Dendritic cell treated with granulocyte-macrophage colony-stimulating factor and Interleukin-4, amounts not matched to agents 40 ng/mL and 50 ng/mL, for 4 days (primary cell): ENCODE results near the gene ADO.

ENCODE experiments used
- H3K27ac Mint-ChIP-seq: one replicate; pipeline ENCODE4 v1.8.0; 2022; ENCODE audit warnings: mild to moderate bottlenecking, mixed read lengths
- H3K27me3 Mint-ChIP-seq: one replicate; pipeline ENCODE4 v1.8.0; 2022; ENCODE audit warnings: mild to moderate bottlenecking, mixed read lengths
- H3K36me3 Mint-ChIP-seq: one replicate; pipeline ENCODE4 v1.8.0; 2022; ENCODE audit warnings: low read depth, mixed read lengths
- H3K4me1 Mint-ChIP-seq: one replicate; pipeline ENCODE4 v1.8.0; 2022; ENCODE audit warnings: low read depth, mixed read lengths
- H3K4me3 Mint-ChIP-seq: one replicate; pipeline ENCODE4 v1.8.0; 2022; ENCODE audit warnings: mild to moderate bottlenecking, moderate library complexity, mixed read lengths
- H3K9me3 Mint-ChIP-seq: one replicate; pipeline ENCODE4 v1.8.0; 2022; ENCODE audit warnings: mixed read lengths
- intact Hi-C: fragments of 100-400 bp; cut with micrococcal nuclease; formaldehyde crosslinking; loops from one replicate; pipeline ENCODE4 v1.15.0; 2022

ADO gene

DNA sequence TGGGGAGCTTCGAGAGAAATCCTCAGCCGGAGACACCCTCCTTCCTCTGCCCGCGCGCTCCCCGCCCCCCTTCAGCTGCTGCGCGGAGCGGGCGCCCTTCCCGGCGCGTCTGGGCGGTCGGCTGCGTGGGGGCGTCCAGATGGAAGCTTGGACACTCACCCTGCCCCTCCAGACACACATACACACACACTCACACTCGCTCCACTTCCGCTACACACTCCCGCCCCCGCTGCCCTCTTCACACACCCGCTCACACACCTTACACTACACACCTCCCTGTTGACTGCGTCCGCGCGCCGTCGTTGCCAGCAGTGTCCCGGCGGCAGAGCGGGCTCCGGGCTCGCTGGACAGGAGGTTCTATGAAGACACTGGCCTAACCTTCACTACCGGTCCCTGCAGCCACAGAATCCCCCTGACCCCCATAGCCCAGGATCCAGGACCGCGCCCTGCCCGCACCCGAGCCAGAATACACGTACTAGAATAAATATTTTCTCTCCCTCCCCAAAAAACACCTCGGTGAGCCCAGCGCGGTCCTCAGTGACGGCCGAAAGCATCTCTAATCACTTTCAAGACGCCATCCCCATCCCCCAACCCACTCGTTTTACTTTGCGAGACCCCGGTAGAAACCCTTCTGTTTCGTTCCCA is 12.7 kb downstream of the ADO start:
- intact Hi-C loops: loop anchor here (5.0 to 10.0 kb wide), 4 partner anchors 225 to 448 kb away; no protein-coding TSS in a partner anchor
- H3K36me3 Mint-ChIP-seq: peaks cover 56% of the 10 kb centered on the region
- peak overlapping the region; percentile 98 for H3K27ac Mint-ChIP-seq
- H3K4me3 Mint-ChIP-seq: peak overlapping the region; percentile 98
- no peaks in the 10 kb centered on the region for H3K9me3 Mint-ChIP-seq
- peaks cover 19% of the 10 kb centered on the region for H3K27me3 Mint-ChIP-seq
- H3K4me1 Mint-ChIP-seq: peaks cover 54% of the 10 kb centered on the region

DNA sequence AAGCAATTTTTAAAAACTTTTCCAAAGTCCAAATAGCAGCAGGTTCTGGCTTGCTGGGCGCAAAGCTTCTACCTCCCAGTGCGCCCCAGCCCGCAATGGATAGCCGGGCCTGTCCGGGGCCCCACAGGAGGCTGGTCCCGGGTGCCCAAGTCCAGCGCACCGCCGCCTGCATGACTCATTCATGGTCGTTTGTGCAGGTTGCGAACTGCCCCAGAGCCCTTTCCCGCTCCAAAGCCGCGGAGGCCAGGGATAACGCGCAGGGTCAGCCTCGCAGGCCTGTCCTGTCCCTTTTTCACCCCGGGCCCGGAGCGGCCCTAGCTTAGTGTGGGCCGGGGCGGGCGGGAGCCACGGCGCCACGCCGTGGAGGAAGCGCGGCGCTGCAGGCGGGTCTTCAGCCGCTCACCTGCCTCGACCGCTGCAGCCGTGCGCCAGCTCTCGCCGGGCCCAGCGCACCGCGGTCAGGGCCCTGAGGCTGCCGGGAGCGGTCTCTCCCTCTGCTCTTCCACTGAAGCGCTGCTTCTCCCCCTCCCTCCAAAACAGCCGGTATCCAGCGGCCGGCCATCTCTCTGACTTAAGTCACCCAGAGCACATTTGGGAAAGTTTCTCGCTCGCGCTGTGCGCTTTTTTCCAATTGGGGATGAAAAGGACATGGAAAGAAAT is 13.4 kb downstream of the ADO start:
- Mint-ChIP-seq H3K4me1 (peaks cover 48% of the 10 kb centered on the region), H3K27ac (peak overlapping the region; percentile 98), H3K4me3 (peak overlapping the region; percentile 98), H3K9me3 (no peaks in the 10 kb centered on the region), H3K36me3 (peaks cover 50% of the 10 kb centered on the region), H3K27me3 (peaks cover 23% of the 10 kb centered on the region)
- intact Hi-C loops: loop anchor here (2.0 to 10.0 kb wide), 5 partner anchors 207 to 447 kb away; no protein-coding TSS in a partner anchor

DNA sequence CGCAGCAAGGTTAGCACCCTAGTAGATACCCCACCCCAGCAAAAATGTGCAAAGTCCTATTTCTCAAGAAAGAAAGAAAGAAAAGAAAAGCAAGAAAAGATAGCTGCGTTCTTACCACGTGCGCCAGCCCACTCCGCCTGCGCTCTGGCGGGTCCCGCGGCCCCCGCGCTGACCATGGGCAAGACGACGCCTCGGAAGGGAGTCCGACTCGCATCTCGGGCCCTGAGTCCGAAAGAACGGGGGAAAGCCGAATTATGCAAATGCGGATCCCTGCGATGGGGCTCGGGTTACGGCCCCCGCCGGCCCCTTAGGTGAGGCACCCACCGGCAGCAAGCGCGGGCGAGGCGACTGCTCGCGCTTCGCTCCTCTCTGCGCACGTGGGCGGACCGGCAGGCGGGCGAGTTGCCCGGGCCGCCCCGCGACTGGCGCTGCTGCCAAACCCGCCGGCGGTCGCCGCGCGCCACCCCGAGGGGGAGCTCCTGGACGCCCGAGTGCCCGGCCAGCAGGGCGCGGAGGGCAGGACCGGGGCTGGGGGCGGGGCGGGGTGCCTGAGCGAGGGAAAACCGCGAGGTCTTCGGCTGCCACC is 14.0 kb downstream of the ADO start:
- H3K4me1 Mint-ChIP-seq: peaks cover 42% of the 10 kb centered on the region
- intact Hi-C loops: loop anchor here (2.0 to 10.0 kb wide), 5 partner anchors 208 to 446 kb away; no protein-coding TSS in a partner anchor
- peaks cover 23% of the 10 kb centered on the region for H3K27me3 Mint-ChIP-seq
- H3K36me3 Mint-ChIP-seq: peaks cover 43% of the 10 kb centered on the region
- peak overlapping the region; percentile 98 for H3K27ac Mint-ChIP-seq
- H3K9me3 Mint-ChIP-seq: no peaks in the 10 kb centered on the region
- H3K4me3 Mint-ChIP-seq: peak overlapping the region; percentile 98

GRCh38 chr10:62819141-62819920 is 14.8 kb downstream of the ADO start:
- Mint-ChIP-seq H3K27me3 (peaks cover 22% of the 10 kb centered on the region), H3K4me3 (peak overlapping the region; percentile 20), H3K36me3 (peaks cover 35% of the 10 kb centered on the region)

GRCh38 chr10:62820586-62820985 is 16.1 kb downstream of the ADO start:
- Mint-ChIP-seq H3K4me3 (no peak overlapping the region), H3K36me3 (peaks cover 23% of the 10 kb centered on the region), H3K9me3 (no peaks in the 10 kb centered on the region), H3K27ac (no peak overlapping the region), H3K27me3 (peaks cover 22% of the 10 kb centered on the region), H3K4me1 (peaks cover 39% of the 10 kb centered on the region)
- intact Hi-C loops: loop anchor here (5.0 kb wide), 1 partner anchor 337 kb away; no protein-coding TSS in a partner anchor

More at GRCh38 chr10:62819141-62819920, 14.8 kb downstream of the ADO start:
- Mint-ChIP-seq H3K9me3 (no peaks in the 10 kb centered on the region), H3K4me1 (peaks cover 34% of the 10 kb centered on the region), H3K27ac (peak overlapping the region; percentile 18)
- intact Hi-C loops: loop anchor here (2.0 to 10.0 kb wide), 5 partner anchors 209 to 445 kb away; no protein-coding TSS in a partner anchor

GRCh38 chr10:62826273-62826672 is 21.8 kb downstream of the ADO start:
- Mint-ChIP-seq H3K9me3 (no peaks in the 10 kb centered on the region), H3K27ac (peak overlapping the region; percentile 74), H3K4me3 (no peak overlapping the region), H3K27me3 (peaks cover 5% of the 10 kb centered on the region), H3K36me3 (no peaks in the 10 kb centered on the region), H3K4me1 (peaks cover 51% of the 10 kb centered on the region)
- intact Hi-C loops: no loop called here

- H3K9me3 Mint-ChIP-seq: no peaks in the 10 kb centered on the region
- H3K4me1 Mint-ChIP-seq: peaks cover 49% of the 10 kb centered on the region
- no peak overlapping the region for H3K27ac Mint-ChIP-seq
- no peaks in the 10 kb centered on the region for H3K27me3 Mint-ChIP-seq
- no peaks in the 10 kb centered on the region for H3K36me3 Mint-ChIP-seq
- no peak overlapping the region for H3K4me3 Mint-ChIP-seq
- intact Hi-C loops: no loop called here
Measured at GRCh38 chr10:62829622-62830021, 25.1 kb downstream of the ADO start.

DNA sequence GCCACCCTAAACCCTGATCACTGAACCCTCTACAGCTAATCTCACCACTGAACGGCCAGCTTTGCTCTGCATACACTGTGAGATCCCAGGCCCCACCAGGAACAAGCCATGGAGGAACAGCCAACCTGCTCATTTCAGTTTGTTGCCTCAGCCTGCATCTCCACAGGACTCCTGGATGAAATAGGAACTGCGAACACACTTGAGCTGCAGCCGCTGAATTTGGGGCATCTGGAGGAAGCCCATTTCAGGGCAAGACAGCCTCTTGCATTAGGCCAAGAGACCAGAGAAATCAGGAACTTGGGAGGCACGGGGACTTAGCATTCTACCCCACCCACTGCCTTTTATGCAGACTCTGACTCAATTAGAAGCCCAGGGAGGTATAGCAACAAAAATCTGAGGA is 26.2 kb downstream of the ADO start:
- intact Hi-C loops: no loop called here
- H3K4me3 Mint-ChIP-seq: no peak overlapping the region
- H3K36me3 Mint-ChIP-seq: no peaks in the 10 kb centered on the region
- H3K9me3 Mint-ChIP-seq: no peaks in the 10 kb centered on the region
- peaks cover 39% of the 10 kb centered on the region for H3K4me1 Mint-ChIP-seq
- peak overlapping the region; percentile 74 for H3K27ac Mint-ChIP-seq
- H3K27me3 Mint-ChIP-seq: no peaks in the 10 kb centered on the region

- no peak overlapping the region for H3K27ac Mint-ChIP-seq
- intact Hi-C loops: no loop called here
- H3K4me1 Mint-ChIP-seq: peaks cover 32% of the 10 kb centered on the region
- no peak overlapping the region for H3K4me3 Mint-ChIP-seq
- H3K9me3 Mint-ChIP-seq: no peaks in the 10 kb centered on the region
- H3K36me3 Mint-ChIP-seq: no peaks in the 10 kb centered on the region
- H3K27me3 Mint-ChIP-seq: no peaks in the 10 kb centered on the region
Measured at GRCh38 chr10:62831346-62831745, 26.8 kb downstream of the ADO start.

- Mint-ChIP-seq H3K9me3 (no peaks in the 10 kb centered on the region), H3K4me3 (no peak overlapping the region), H3K27ac (no peak overlapping the region), H3K4me1 (peaks cover 10% of the 10 kb centered on the region), H3K36me3 (no peaks in the 10 kb centered on the region), H3K27me3 (no peaks in the 10 kb centered on the region)
- intact Hi-C loops: no loop called here
Measured at GRCh38 chr10:62839590-62839989, 35.1 kb downstream of the ADO start.

DNA sequence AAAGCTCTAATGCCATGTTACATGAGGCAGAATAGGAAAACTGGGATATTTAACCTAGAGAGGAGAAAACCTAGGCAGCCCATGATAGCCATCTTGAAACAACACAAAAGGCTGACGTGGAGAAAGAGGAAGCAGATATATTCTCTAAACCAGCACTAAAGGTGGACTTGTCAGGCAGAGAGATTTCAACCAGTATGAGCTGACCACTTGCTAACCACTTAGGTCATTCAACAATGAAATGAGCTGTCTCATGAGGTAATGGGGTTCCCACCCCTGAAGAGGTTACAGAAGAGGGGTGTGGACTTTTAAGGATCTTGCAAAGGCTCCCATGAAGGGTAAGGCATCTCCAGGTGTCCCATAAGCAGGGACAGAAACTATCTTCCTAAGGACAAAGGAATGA is 38.5 kb downstream of the ADO start:
- Mint-ChIP-seq H3K4me3 (no peak overlapping the region), H3K9me3 (peaks cover 19% of the 10 kb centered on the region), H3K27me3 (peaks cover 2% of the 10 kb centered on the region), H3K4me1 (peaks cover 10% of the 10 kb centered on the region), H3K36me3 (no peaks in the 10 kb centered on the region), H3K27ac (no peak overlapping the region)
- intact Hi-C loops: no loop called here

DNA sequence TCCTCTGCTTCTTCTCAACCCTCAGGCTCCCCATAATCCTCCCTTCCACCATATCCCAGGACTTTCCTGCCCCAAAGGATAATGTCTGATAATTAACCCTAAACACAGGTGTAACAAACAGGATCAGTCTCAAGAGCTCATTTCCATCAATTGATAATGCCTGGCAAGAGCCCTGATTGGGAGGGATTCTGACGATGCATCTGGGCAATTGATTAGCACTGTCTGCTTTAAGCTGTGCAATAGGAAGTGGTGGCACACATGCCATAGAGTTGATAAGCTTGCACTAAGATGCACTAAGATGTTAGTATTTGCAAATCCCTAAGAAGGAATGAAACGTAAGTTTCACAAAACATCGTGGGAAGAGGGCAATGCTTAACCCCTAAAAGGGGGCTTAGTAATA is 39.1 kb downstream of the ADO start:
- no peak overlapping the region for H3K27ac Mint-ChIP-seq
- peaks cover 2% of the 10 kb centered on the region for H3K27me3 Mint-ChIP-seq
- H3K4me3 Mint-ChIP-seq: no peak overlapping the region
- H3K36me3 Mint-ChIP-seq: no peaks in the 10 kb centered on the region
- H3K9me3 Mint-ChIP-seq: peaks cover 25% of the 10 kb centered on the region
- intact Hi-C loops: no loop called here
- H3K4me1 Mint-ChIP-seq: peaks cover 10% of the 10 kb centered on the region

DNA sequence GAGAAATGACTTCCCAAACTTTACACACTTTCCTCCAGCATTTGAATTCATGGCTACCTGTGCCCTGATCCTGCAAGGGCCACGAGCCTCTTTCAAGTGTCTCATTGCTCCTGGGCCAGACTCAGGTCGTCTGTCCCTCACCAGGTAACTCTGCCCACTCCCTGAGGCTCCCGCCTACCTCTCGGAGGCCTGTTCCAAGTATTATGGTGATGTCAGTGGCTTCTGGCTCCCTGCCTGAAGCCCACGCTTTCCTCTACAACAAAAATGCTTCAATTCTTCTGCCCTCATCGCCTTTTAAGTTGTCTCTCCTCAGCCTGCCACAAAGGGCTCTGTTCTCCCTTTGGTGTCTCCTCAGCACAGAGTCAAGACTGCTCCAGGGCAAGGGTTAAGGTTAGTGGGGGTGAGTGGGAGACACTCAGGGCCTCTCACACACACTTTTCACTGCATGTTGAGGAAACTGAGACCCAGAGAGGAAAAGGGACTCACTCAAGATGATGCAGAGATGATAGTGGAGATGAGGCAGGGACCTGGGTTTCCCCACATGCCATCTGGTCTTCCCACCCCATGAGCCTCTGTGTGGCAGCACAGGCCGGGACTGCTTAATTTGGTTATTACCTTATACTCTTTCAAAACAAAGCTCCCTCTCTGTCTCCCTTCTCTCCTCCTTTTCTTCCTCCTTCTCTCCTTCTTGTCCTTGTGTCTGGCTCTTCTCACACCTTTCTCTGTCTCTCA is 39.9 kb downstream of the ADO start:
- Mint-ChIP-seq H3K27ac (no peak overlapping the region), H3K4me1 (peaks cover 9% of the 10 kb centered on the region), H3K4me3 (no peak overlapping the region), H3K9me3 (peaks cover 26% of the 10 kb centered on the region), H3K27me3 (peaks cover 2% of the 10 kb centered on the region), H3K36me3 (no peaks in the 10 kb centered on the region)
- intact Hi-C loops: no loop called here
